ENCODE measurements around the gene LRFN2.

The LRFN2 gene

GRCh38 chr6:40517654-40518053 lies 69.5 kb downstream of the LRFN2 start:
- no peak for DNase-seq (ENCODE audit: low read depth, low spot score)

- no peak for DNase-seq (ENCODE audit: low read depth, low spot score)
Measured at GRCh38 chr6:40516429-40516828, 70.7 kb downstream of the LRFN2 start.

DNA sequence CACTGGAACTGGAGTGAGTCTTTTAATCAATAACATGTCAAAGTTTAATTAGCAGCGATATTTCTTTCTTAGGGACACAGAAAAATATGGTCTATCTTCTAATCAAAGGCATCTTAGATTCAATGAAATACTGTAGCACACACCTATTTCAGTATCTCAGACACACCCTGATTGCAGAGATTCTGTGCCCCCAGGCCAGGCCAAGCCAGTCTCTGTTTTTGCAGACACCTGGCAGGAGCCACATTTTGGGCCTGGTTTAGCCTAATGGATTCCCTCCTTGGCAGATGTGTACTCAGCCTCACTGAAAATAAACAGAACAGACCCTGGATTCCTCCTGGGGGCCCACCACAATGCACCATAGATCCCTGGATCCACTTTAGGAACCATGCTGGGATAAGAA lies 74.8 kb downstream of the LRFN2 start:
- no peak for DNase-seq (ENCODE audit: low read depth, low spot score)

DNA sequence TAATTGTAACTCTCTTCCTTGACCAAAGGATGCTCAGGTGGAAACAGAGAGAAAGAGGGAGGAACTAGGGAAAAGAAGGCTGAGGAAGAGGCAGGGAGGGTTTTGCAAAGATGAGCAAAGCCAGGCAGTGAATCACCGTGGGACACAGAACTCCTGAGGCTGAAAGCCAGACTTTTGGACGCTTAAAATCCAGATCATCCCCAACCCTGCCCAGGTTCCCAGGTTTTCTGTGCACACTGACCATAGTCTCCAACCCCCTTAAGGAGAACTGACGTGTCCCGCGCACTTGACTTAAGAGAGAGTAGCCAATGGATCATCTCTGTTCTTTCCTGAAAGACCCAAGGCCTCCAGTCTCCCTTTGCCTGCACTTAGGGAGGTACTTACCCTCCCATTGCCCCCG lies 75.3 kb downstream of the LRFN2 start:
- no peak for DNase-seq (ENCODE audit: low read depth, low spot score)

- no peak for DNase-seq (ENCODE audit: low read depth, low spot score)
Measured at GRCh38 chr6:40510442-40510841, 76.7 kb downstream of the LRFN2 start.

GRCh38 chr6:40509716-40510260 lies 77.4 kb downstream of the LRFN2 start:
- DNase-seq (ENCODE audit: low read depth, low spot score) = no peak

DNA sequence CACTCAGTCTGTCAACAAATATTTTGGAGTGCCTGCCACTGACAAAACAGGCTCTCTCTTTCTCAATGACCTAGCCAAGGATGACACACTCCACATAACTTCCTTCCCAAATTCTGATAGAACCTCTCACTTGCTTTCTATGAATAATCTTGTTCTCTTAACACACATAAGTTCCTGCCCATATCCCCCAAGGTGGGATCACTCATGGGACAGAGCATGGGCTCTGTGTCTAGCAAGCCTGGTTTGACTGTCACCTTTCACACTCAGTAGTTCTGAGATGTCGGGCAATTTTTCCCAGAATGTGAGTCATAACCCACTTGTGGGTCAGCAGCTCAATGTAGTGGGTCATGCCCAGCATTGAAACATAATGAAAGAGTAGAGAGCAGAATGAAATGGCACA lies 78.1 kb downstream of the LRFN2 start:
- no peak for DNase-seq (ENCODE audit: low read depth, low spot score)

GRCh38 chr6:40506954-40507353 lies 80.2 kb downstream of the LRFN2 start:
- DNase-seq (ENCODE audit: low read depth, low spot score) = no peak

DNA sequence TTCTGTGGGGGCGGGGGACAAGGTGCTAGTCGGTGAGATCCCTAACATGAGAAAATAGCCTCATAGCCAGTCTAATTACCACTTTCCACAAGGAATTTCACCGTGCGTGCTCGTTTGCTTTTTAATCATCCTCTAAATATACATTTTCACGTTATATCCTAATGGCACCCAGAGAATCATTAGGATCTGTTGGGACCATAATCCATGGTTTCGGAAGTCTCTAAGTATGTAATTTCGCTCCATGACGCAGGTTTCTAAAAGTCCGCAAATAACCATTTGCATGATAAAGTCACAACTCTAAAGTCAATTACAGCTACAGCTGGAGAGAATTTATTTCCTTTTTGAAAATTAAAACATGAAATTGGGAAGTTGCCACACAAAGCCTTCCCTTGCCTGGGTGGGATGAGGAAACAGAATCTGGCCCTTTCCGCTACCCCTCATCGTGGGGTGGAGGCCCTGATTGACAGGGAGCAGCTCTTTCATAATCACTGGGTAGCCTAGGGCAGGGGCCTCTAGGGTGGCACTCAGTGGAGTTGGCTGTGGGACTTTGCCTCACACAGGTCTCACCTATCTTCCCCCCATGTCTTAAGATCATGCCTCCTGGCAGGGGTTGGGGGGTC lies 81.9 kb downstream of the LRFN2 start:
- DNase-seq (ENCODE audit: low read depth, low spot score) = no peak

DNA sequence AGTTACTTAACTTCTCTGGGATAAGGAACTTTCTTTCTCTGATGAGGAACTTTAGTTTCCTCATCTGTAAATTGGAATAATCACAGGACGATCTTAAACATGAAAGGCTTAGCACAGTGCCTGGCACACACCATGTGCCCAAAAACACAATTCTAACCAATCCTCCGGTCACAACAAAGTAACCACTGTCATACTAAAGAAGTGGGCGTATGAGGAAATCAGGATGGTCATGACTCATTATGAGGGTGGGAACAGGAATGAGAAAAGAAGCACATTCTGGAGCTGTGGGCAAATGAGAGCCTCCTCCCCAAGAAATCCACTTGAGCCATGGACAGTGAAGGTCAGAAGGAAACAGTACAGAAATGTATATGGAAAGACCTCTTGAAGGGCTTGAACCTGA lies 82.9 kb downstream of the LRFN2 start:
- no peak for DNase-seq (ENCODE audit: low read depth, low spot score)

GRCh38 chr6:40500227-40500626 lies 86.9 kb downstream of the LRFN2 start:
- DNase-seq (ENCODE audit: low read depth, low spot score) = no peak

GRCh38 chr6:40499215-40499614 lies 87.9 kb downstream of the LRFN2 start:
- DNase-seq (ENCODE audit: low read depth, low spot score) = no peak

DNA sequence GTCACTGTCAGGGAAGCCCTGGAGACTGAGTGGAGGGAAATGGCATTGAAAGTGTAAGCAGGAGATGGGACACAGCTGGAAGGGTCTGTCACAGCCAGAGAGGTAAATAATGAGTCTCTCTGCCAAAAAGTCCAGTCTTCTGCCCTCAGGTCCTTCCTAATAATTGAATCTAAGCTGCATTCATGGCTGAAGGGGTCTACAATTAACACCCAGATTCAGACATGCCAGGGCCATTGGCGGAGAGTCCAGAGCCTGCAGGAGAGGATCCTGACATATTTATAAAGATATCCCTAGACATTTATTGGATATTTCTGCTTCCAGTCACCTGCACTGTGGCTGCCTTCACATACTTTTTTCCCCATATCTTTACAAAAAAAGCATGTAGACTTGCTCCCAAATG lies 89.0 kb downstream of the LRFN2 start:
- DNase-seq (ENCODE audit: low read depth, low spot score) = no peak

DNA sequence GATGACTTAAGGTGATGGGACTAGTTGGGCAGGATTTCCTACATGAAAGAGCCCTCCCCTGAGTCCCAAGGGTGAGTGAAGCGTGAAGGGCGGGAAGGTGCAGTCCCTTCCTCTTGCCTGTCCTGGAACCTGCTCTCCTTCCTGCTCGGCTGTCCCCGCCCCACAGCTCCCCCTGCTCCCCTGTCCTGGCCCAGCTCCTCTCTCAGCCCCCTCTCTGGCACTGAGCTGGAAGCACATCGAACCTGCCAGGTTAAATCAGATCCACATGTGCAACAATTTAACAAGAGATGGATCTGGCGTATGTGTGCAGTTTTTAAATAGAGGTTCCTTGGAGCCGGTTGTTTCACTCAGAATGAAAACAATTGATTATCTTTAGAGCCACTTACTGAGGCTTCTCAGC lies 95.0 kb downstream of the LRFN2 start:
- DNase-seq (ENCODE audit: low read depth, low spot score) = no peak

DNA sequence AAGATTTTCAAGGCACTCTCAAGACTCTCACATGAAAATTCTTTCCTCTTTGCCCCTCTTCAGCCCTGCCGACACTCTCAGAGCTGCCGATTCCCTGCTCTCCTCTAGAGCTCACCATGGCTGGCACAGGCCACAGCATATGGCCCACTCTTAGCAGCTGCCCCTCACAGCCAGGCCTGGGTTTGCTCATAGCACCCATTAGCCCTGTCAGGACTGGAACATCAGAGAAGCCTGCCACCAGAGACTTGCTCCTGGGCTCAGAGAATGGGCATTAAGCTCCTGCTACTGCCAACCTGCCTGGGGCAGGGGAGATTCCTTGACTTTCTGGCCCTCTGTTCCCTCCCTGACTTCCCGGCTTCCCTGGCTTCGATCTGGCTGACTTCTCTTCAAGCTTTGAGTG lies 96.7 kb downstream of the LRFN2 start:
- no peak for DNase-seq (ENCODE audit: low read depth, low spot score)

GRCh38 chr6:40489798-40490197 lies 97.4 kb downstream of the LRFN2 start:
- no peak for DNase-seq (ENCODE audit: low read depth, low spot score)

GRCh38 chr6:40486576-40486975 lies 100.6 kb downstream of the LRFN2 start:
- DNase-seq (ENCODE audit: low read depth, low spot score) = no peak

DNA sequence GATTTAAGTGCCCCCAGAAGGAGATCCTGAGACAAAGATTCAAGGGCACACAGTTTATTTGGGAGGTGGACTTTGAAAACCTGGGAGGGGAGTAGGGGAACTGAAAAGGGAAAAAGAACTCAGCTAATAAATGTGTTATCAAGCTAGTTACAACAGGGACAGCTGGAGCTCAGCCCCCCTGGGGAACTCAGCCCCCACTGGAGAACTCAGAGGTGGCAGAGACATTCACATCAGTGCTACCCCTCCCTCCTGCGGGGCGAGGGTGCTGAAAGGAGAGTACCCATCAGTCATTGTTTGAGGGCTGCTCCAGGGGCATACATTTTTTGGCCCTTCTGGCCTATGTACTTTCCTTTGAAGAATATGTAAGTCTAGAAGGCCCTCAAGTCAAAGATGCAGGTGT lies 101.4 kb downstream of the LRFN2 start:
- DNase-seq (ENCODE audit: low read depth, low spot score) = no peak

DNA sequence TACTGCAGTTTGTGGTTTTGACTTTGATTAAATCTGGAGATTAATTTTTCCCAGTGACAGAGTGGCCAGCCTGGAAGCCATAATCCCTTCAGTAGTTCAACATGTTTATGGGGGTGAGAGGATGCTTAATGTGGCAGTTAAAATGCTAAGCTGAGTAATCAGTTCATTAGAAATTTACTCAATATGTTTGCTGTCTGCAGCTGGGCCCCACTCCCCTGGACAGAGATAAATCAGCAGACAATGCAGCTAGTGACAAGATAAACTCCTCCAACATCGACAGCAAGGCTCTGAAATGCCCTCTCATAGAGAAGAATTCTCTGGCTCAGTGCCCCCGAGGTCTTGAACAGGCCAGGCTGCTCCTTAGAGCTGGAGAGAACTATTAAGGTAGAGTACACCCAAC lies 101.9 kb downstream of the LRFN2 start:
- DNase-seq (ENCODE audit: low read depth, low spot score) = no peak

DNA sequence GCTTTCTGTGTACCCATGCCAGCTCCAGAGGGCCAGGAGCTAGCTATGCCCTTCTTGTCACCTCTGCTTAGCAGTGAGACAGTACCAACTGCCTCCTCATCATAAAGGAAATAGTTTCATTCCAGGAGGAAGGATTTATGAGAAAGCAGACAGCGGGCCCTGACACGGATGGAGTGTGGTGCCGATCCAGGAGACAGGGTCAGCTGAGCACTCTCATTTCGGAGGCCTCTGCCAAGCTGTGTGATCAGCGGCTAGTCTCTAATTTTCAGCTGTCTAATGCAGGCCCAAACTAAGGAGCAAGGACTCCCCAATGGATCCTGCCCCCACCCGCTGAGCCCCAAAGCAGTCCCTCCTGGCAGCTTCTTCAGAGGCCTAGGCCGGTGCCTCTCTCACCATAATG lies 103.1 kb downstream of the LRFN2 start:
- DNase-seq (ENCODE audit: low read depth, low spot score) = no peak

DNA sequence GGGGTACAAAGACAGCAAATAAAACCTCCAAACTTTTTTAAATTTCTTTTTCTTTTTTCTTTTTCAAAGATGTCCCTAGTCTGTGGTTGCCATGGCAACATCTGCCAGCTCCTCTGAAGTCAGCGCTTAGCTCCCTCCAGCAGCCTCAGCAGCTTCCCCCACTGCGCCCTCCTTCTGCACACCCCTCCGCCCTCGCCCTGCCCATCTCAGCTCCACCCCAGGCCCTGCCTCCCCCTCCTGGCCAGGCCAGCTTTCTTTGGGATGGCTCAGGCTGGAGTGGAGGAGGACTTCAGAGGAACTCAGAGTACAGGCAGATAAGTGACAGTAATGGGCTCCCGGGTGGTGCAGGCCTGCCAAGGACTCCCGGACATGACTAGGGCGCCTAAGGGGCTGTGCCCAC lies 104.6 kb downstream of the LRFN2 start:
- DNase-seq (ENCODE audit: low read depth, low spot score) = no peak

GRCh38 chr6:40480678-40481077 lies 106.5 kb downstream of the LRFN2 start:
- no peak for DNase-seq (ENCODE audit: low read depth, low spot score)

DNA sequence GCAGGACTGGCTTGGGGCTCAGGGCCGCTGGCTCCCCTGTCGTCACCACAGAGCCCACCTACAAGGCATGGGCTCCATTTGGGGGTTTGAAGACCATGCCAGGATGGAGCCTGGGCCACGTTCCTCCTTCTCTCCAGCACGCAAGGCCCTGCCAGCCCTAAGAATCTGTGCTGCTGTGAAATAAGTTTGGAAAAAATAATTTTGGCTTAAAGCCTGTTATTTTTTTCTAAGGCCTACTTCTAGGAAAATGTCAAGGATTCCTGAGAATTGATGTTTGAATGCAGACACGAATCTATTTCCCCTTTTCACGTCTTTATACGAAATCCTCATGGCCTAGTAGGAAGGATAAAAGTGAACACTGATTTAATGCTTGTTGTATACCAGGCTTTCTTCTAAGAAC lies 107.5 kb downstream of the LRFN2 start:
- no peak for DNase-seq (ENCODE audit: low read depth, low spot score)

Measured in activated naive CD8-positive, alpha-beta T cell treated with anti-CD3 and anti-CD28 coated beads, Interleukin-2, amount 50 U/mL, for 16 hours (primary cell).